Amniotic epithelial cell (primary cell): ENCODE measurements around the gene DOP1B.

Experiments used
- DNase-seq: peaks from one replicate; pipeline ENCODE4 v3.0.0-alpha.2; 2010; ENCODE audit warnings: low read depth

Gene DOP1B

GRCh38 chr21:36205962-36206361 lies 49.3 kb downstream of the DOP1B start:
- DNase-seq = no peak
